CD4-positive, alpha-beta T cell treated with Interleukin-6 for 4 hours (primary cell): ENCODE results near the gene PAQR8.
"Not testable (repeated sequence)": the region's sequence is repeated elsewhere in the genome, so short reads cannot be mapped to it uniquely, and the experiment has no call there.

Experiments
- DNase-seq: peaks from one replicate; pipeline ENCODE4 v3.0.0-alpha.2; 2020; ENCODE audit warnings: mixed read lengths

Gene PAQR8

GRCh38 chr6:52381249-52381648, 19.3 kb downstream of the PAQR8 start:
- no peak for DNase-seq

- no peak for DNase-seq
Measured at GRCh38 chr6:52384145-52384766, 22.3 kb downstream of the PAQR8 start.

- DNase-seq: no peak
Measured at GRCh38 chr6:52385074-52385473, 23.1 kb downstream of the PAQR8 start.

GRCh38 chr6:52388119-52388518, 26.2 kb downstream of the PAQR8 start:
- not testable (repeated sequence) for DNase-seq

- DNase-seq: no peak
Measured at GRCh38 chr6:52388790-52389189, 26.8 kb downstream of the PAQR8 start.

- no peak for DNase-seq
Measured at GRCh38 chr6:52389264-52389625, 27.3 kb downstream of the PAQR8 start.

- peak; percentile 83 for DNase-seq
Measured at GRCh38 chr6:52389626-52390360, 27.8 kb downstream of the PAQR8 start.

- DNase-seq: peak; percentile 65
Measured at GRCh38 chr6:52390361-52390727, 28.4 kb downstream of the PAQR8 start.

GRCh38 chr6:52391599-52391998, 29.6 kb downstream of the PAQR8 start:
- no peak for DNase-seq

GRCh38 chr6:52392944-52393343, 31.0 kb downstream of the PAQR8 start:
- DNase-seq: peak; percentile 23

- DNase-seq: peak; percentile 21
Measured at GRCh38 chr6:52393780-52394179, 31.8 kb downstream of the PAQR8 start.

- DNase-seq: peak; percentile 45
Measured at GRCh38 chr6:52394251-52394666, 32.3 kb downstream of the PAQR8 start.

GRCh38 chr6:52395969-52396368, 34.0 kb downstream of the PAQR8 start:
- DNase-seq: no peak

- peak; percentile 56 for DNase-seq
Measured at GRCh38 chr6:52399511-52400312, 37.8 kb downstream of the PAQR8 start.

GRCh38 chr6:52400313-52401041, 38.5 kb downstream of the PAQR8 start:
- no peak for DNase-seq

- no peak for DNase-seq
Measured at GRCh38 chr6:52403086-52403485, 41.1 kb downstream of the PAQR8 start.

- DNase-seq: no peak
Measured at GRCh38 chr6:52403627-52404026, 41.7 kb downstream of the PAQR8 start.

- no peak for DNase-seq
Measured at GRCh38 chr6:52405243-52405642, 43.3 kb downstream of the PAQR8 start.

GRCh38 chr6:52407467-52407866, 45.5 kb downstream of the PAQR8 start:
- no peak for DNase-seq

GRCh38 chr6:52409499-52409898, 47.5 kb downstream of the PAQR8 start:
- DNase-seq: no peak

- DNase-seq: no peak
Measured at GRCh38 chr6:52410979-52411378, 49.0 kb downstream of the PAQR8 start.

- no peak for DNase-seq
Measured at GRCh38 chr6:52411911-52412310, 50.0 kb downstream of the PAQR8 start.

- DNase-seq: no peak
Measured at GRCh38 chr6:52415333-52415732, 53.4 kb downstream of the PAQR8 start.
